Liver (tissue), 9 donors: ENCODE data around the gene DAPK2. TPM values are rescaled to one million over a fixed set of nuclear protein-coding genes. Genes with fewer than 3 reads are reported as not detected.

Experiments
- DNase-seq: peaks from one replicate; pipeline ENCODE4 v3.0.0-alpha.2; 2017; ENCODE audit warnings: low spot score
- H3K27ac ChIP-seq, 2 donors: one replicate each; pipeline ENCODE4 v1.7.0; 2013; ENCODE audit warnings: inconsistent platforms in 2 of 2, low read length in 2 of 2, control low read depth in 1 of 2, low read depth in 1 of 2, mild to moderate bottlenecking in 1 of 2
- H3K27me3 ChIP-seq, 4 donors: one replicate each; pipeline versions ENCODE4 v1.6.1 to v1.7.0; 2013; ENCODE audit warnings: low read length in 3 of 4, inconsistent platforms in 1 of 4, mild to moderate bottlenecking in 1 of 4, moderate library complexity in 1 of 4; ENCODE audit not compliant: control insufficient read depth in 4 of 4, insufficient read depth in 4 of 4
- H3K36me3 ChIP-seq, 4 donors: one replicate each; pipeline versions ENCODE4 v1.6.1 to v1.7.0; 2013; ENCODE audit warnings: low read length in 3 of 4, mild to moderate bottlenecking in 3 of 4, low read depth in 1 of 4, moderate library complexity in 1 of 4; ENCODE audit not compliant: control insufficient read depth in 4 of 4, insufficient read depth in 3 of 4
- H3K4me1 ChIP-seq, 4 donors: one replicate each; pipeline versions ENCODE4 v1.6.1 to v1.7.0; 2013; ENCODE audit warnings: low read length in 3 of 4, mild to moderate bottlenecking in 3 of 4, moderate library complexity in 1 of 4; ENCODE audit not compliant: control insufficient read depth in 4 of 4, insufficient read depth in 4 of 4
- H3K4me3 ChIP-seq, 3 donors: one replicate each; pipeline versions ENCODE4 v1.6.1 to v1.7.0; 2013; ENCODE audit warnings: low read length in 3 of 3, control low read depth in 1 of 3, low read depth in 1 of 3, mild to moderate bottlenecking in 1 of 3
- H3K9ac ChIP-seq, 2 donors: one replicate each; pipeline ENCODE4 v1.7.0; 2013; ENCODE audit warnings: low read length in 2 of 2, mild to moderate bottlenecking in 2 of 2, moderate library complexity in 2 of 2, control low read depth in 1 of 2, low read depth in 1 of 2
- H3K9me3 ChIP-seq, 4 donors: one replicate each; pipeline versions ENCODE4 v1.6.1 to v1.7.0; 2013; ENCODE audit warnings: low read length in 3 of 4; ENCODE audit not compliant: control insufficient read depth in 4 of 4
- CTCF ChIP-seq: fragments of 150-350 bp; IDR thresholded peaks from 2 replicates; pipeline ENCODE4 v1.5.1; 2017; ENCODE audit warnings: improper control_type of control experiment, low read depth, low read length; ENCODE audit not compliant: missing input control
- EGR1 ChIP-seq, 2 donors: IDR thresholded peaks; 2 replicates each; pipeline ENCODE4 v1.6.1; 2016 to 2018; ENCODE audit warnings: antibody characterized with exemption in 2 of 2, low read depth in 2 of 2
- FOXA1 ChIP-seq: IDR thresholded peaks from 2 replicates; pipeline ENCODE4 v1.6.1; 2016; ENCODE audit warnings: antibody characterized with exemption
- FOXA2 ChIP-seq: IDR thresholded peaks from 2 replicates; pipeline ENCODE4 v1.6.1; 2016; ENCODE audit warnings: antibody characterized with exemption
- GABPA ChIP-seq, 2 donors: IDR thresholded peaks in 1 of 2; conservative IDR thresholded peaks in 1 of 2; 2 replicates each; pipeline ENCODE4 v1.6.1; 2016; ENCODE audit warnings: antibody characterized with exemption in 2 of 2, mild to moderate bottlenecking in 1 of 2, moderate library complexity in 1 of 2
- HNF4A ChIP-seq, 2 donors: conservative IDR thresholded peaks; 2 replicates each; pipeline ENCODE4 v1.6.1; 2016; ENCODE audit warnings: antibody characterized with exemption in 2 of 2, mild to moderate bottlenecking in 2 of 2
- HNF4G ChIP-seq: IDR thresholded peaks from 2 replicates; pipeline ENCODE4 v1.6.1; 2016; ENCODE audit warnings: antibody characterized with exemption
- JUND ChIP-seq, 2 donors: IDR thresholded peaks; 2 replicates each; pipeline ENCODE4 v1.6.1; 2016; ENCODE audit warnings: antibody characterized with exemption in 2 of 2
- NR2F2 ChIP-seq: IDR thresholded peaks from 2 replicates; pipeline ENCODE4 v1.6.1; 2016; ENCODE audit warnings: antibody characterized with exemption
- RAD21 ChIP-seq, 2 donors: IDR thresholded peaks; 2 replicates each; pipeline ENCODE4 v1.6.1; 2016; ENCODE audit warnings: antibody characterized with exemption in 2 of 2, mild to moderate bottlenecking in 2 of 2
- RXRA ChIP-seq, 2 donors: IDR thresholded peaks; 2 replicates each; pipeline ENCODE4 v1.6.1; 2017 to 2018; ENCODE audit warnings: antibody characterized with exemption in 2 of 2, mild to moderate bottlenecking in 1 of 2
- SP1 ChIP-seq: IDR thresholded peaks from 2 replicates; pipeline ENCODE4 v1.6.1; 2018; ENCODE audit warnings: antibody characterized with exemption, mild to moderate bottlenecking
- TAF1 ChIP-seq: conservative IDR thresholded peaks from 2 replicates; pipeline ENCODE4 v1.6.1; 2016; ENCODE audit warnings: antibody characterized with exemption, mild to moderate bottlenecking
- YY1 ChIP-seq: IDR thresholded peaks from 2 replicates; pipeline ENCODE4 v1.6.1; 2016; ENCODE audit warnings: antibody characterized with exemption, mild to moderate bottlenecking
- ZBTB33 ChIP-seq: IDR thresholded peaks from 2 replicates; pipeline ENCODE4 v1.6.1; 2016; ENCODE audit warnings: antibody characterized with exemption
- WGBS: extraction: QIAGEN DNeasy Blood & Tissue Kit; methylation state at CpG from one replicate; pipeline ENCODE4 v1.1.7; 2013; 5-methylcytosine and 5-hydroxymethylcytosine counted together
- polyA plus RNA-seq, 2 donors: library from polyadenylated mRNA; stranded (reverse) in 1 of 2; unstranded in 1 of 2; fragments of 200-250 nt in 1 of 2; fragments of >200 nt in 1 of 2; fragmentation: Nextera tagmentation in 1 of 2; extraction: Ambion mirVana in 1 of 2; gene quantifications; one replicate each; pipeline versions ENCODE4 v1.2.1 to v1.2.3, GENCODE V29; 2013 to 2015
- total RNA-seq, 2 donors: library from RNA; depleted of rRNA; stranded (reverse); fragments of >200 nt; gene quantifications; one replicate each; pipeline ENCODE4 v1.2.3, GENCODE V29; 2014
- TF ChIP-seq, protein P1 (sequence below): IDR thresholded peaks from 2 replicates; pipeline ENCODE4 v1.6.1; 2016; ENCODE audit warnings: antibody characterized with exemption
- TF ChIP-seq, protein P2 (sequence below): IDR thresholded peaks from 2 replicates; pipeline ENCODE4 v1.6.1; 2016; ENCODE audit warnings: antibody characterized with exemption
- TF ChIP-seq, protein P3 (sequence below): IDR thresholded peaks from 2 replicates; pipeline ENCODE4 v1.6.1; 2016; ENCODE audit warnings: antibody characterized with exemption, mild to moderate bottlenecking
- donor health status: healthy.
- donor health status: healthy.
- donor health status: healthy.
- donor health status: healthy.
- donor health status: healthy.

The DAPK2 gene
- total and polyA plus RNA-seq, 4 donors = 1.0 to 3.6 (median 1.1) TPM

- WGBS = 83% methylated on average over 8 of the region's 8 CpGs
- H3K4me1 ChIP-seq = no peaks in the 10 kb centered on the region
Observed at GRCh38 chr15:63917588-63918316, 128.5 kb downstream of the DAPK2 start.

More at GRCh38 chr15:63917588-63918316, 128.5 kb downstream of the DAPK2 start:
- Histone ChIP-seq H3K27me3 (no peaks in the 10 kb centered on the region), H3K9ac (no peak overlapping the region), H3K27ac (no peak overlapping the region), H3K9me3 (no peaks in the 10 kb centered on the region), H3K4me3 (no peak overlapping the region), H3K36me3 (no peaks in the 10 kb centered on the region)
- TF ChIP-seq EGR1 (IDR thresholded peaks at IDR 0.05; ENCODE audit: low read depth in 2 of 2) = no peak
- TF ChIP-seq GABPA (IDR thresholded peaks at IDR 0.05 in 1 of 2, conservative IDR thresholded peaks at IDR 0.05 in 1 of 2) = no peak
- TF ChIP-seq CTCF = no peak
- TF ChIP-seq JUND (IDR thresholded peaks at IDR 0.05) = no peak
- TF ChIP-seq ZBTB33 = no peak
- TF ChIP-seq FOXA2 = no peak
- no peak for TF ChIP-seq TAF1
- TF ChIP-seq NR2F2 = no peak
- TF ChIP-seq RAD21 (IDR thresholded peaks at IDR 0.05) = no peak
- TF ChIP-seq FOXA1 = no peak
- TF ChIP-seq, protein P1, sequence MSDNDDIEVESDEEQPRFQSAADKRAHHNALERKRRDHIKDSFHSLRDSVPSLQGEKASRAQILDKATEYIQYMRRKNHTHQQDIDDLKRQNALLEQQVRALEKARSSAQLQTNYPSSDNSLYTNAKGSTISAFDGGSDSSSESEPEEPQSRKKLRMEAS = no peak
- TF ChIP-seq, protein P2, sequence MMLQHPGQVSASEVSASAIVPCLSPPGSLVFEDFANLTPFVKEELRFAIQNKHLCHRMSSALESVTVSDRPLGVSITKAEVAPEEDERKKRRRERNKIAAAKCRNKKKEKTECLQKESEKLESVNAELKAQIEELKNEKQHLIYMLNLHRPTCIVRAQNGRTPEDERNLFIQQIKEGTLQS = no peak
- TF ChIP-seq, protein P3, sequence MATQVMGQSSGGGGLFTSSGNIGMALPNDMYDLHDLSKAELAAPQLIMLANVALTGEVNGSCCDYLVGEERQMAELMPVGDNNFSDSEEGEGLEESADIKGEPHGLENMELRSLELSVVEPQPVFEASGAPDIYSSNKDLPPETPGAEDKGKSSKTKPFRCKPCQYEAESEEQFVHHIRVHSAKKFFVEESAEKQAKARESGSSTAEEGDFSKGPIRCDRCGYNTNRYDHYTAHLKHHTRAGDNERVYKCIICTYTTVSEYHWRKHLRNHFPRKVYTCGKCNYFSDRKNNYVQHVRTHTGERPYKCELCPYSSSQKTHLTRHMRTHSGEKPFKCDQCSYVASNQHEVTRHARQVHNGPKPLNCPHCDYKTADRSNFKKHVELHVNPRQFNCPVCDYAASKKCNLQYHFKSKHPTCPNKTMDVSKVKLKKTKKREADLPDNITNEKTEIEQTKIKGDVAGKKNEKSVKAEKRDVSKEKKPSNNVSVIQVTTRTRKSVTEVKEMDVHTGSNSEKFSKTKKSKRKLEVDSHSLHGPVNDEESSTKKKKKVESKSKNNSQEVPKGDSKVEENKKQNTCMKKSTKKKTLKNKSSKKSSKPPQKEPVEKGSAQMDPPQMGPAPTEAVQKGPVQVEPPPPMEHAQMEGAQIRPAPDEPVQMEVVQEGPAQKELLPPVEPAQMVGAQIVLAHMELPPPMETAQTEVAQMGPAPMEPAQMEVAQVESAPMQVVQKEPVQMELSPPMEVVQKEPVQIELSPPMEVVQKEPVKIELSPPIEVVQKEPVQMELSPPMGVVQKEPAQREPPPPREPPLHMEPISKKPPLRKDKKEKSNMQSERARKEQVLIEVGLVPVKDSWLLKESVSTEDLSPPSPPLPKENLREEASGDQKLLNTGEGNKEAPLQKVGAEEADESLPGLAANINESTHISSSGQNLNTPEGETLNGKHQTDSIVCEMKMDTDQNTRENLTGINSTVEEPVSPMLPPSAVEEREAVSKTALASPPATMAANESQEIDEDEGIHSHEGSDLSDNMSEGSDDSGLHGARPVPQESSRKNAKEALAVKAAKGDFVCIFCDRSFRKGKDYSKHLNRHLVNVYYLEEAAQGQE = no peak
- no peak for TF ChIP-seq HNF4G
- TF ChIP-seq SP1 = no peak
- TF ChIP-seq RXRA (IDR thresholded peaks at IDR 0.05) = no peak
- TF ChIP-seq YY1 = no peak
- no peak for TF ChIP-seq HNF4A (conservative IDR thresholded peaks at IDR 0.05)
- DNase-seq = no peak
